ENCODE results near the gene MOB3C. TPM values are rescaled to one million over a fixed set of nuclear protein-coding genes. Genes with fewer than 3 reads are reported as not detected.

Gene MOB3C
- total RNA-seq, 2 experiments from 2014 or later = 23.2 to 23.8 TPM

- CTCF ChIA-PET = no interaction called here
- H3K9me3 Mint-ChIP-seq = no peaks in the 10 kb centered on the region
- POLR2A ChIA-PET = no interaction called here
Observed at GRCh38 chr1:46562498-46562897, 54.1 kb downstream of the MOB3C start.

GRCh38 chr1:46558966-46559365, 57.6 kb downstream of the MOB3C start:
- no peak overlapping the region for H3K4me3 Mint-ChIP-seq
- ChIA-PET CTCF (interaction anchor here (2.5 kb wide), 1 partner anchor 11 kb away, joined by 8 read pairs; no protein-coding TSS in a partner anchor), POLR2A (interaction anchor here (0.8 kb wide), 1 partner anchor 14 kb away, joined by 3 read pairs; no protein-coding TSS in a partner anchor)
- no peak overlapping the region for H3K27ac Mint-ChIP-seq
- no peaks in the 10 kb centered on the region for H3K9me3 Mint-ChIP-seq
- peaks cover 31% of the 10 kb centered on the region for H3K36me3 Mint-ChIP-seq (ENCODE audit: low read depth)
- DNase-seq = no peak
- H3K27me3 Mint-ChIP-seq = no peaks in the 10 kb centered on the region
- H3K4me1 Mint-ChIP-seq = peaks cover 8% of the 10 kb centered on the region

More at GRCh38 chr1:46562498-46562897, 54.1 kb downstream of the MOB3C start:
- H3K4me3 Mint-ChIP-seq = no peak overlapping the region
- no peaks in the 10 kb centered on the region for H3K27me3 Mint-ChIP-seq
- no peaks in the 10 kb centered on the region for H3K4me1 Mint-ChIP-seq
- DNase-seq = no peak
- H3K36me3 Mint-ChIP-seq (ENCODE audit: low read depth) = peaks cover 50% of the 10 kb centered on the region
- H3K27ac Mint-ChIP-seq = no peak overlapping the region

GRCh38 chr1:46558141-46558963, 58.3 kb downstream of the MOB3C start:
- peaks cover 8% of the 10 kb centered on the region for H3K4me1 Mint-ChIP-seq
- CTCF ChIA-PET = interaction anchor here (2.5 kb wide), 1 partner anchor 10 kb away, joined by 8 read pairs; no protein-coding TSS in a partner anchor
- H3K27ac Mint-ChIP-seq = no peak overlapping the region
- H3K4me3 Mint-ChIP-seq = no peak overlapping the region
- H3K9me3 Mint-ChIP-seq = no peaks in the 10 kb centered on the region
- H3K27me3 Mint-ChIP-seq = no peaks in the 10 kb centered on the region
- DNase-seq = no peak
- H3K36me3 Mint-ChIP-seq (ENCODE audit: low read depth) = peaks cover 29% of the 10 kb centered on the region
- POLR2A ChIA-PET = interaction anchor here (0.8 kb wide), 1 partner anchor 13 kb away, joined by 3 read pairs; no protein-coding TSS in a partner anchor

Other genes with a start within 250 kb of the MOB3C start
- 1 to 10 TPM; 4.0 to 4.3 TPM for gene FAAH, start 222.5 kb downstream of the MOB3C start, total RNA-seq
- under 1 TPM; 0.30 to 0.38 TPM for gene DMBX1, start 127.0 kb downstream of the MOB3C start, total RNA-seq
- not detected for gene KNCN, start 65.2 kb downstream of the MOB3C start, total RNA-seq
- 10 to 100 TPM; 81.5 to 83.7 TPM for gene MKNK1, start 12.5 kb downstream of the MOB3C start, total RNA-seq
- 10 to 100 TPM; 51.1 to 51.2 TPM for gene ATPAF1, start 51.6 kb upstream of the MOB3C start, total RNA-seq
- not detected for gene TEX38, start 55.0 kb upstream of the MOB3C start, total RNA-seq
- gene EFCAB14, start 102.3 kb upstream of the MOB3C start, total RNA-seq = 10 to 100 TPM; 96.1 to 96.9 TPM
- gene CYP4B1, start 182.2 kb upstream of the MOB3C start, total RNA-seq = not detected

Data from activated CD4-positive, alpha-beta memory T cell treated with anti-CD3 and anti-CD28 coated beads, Interleukin-2, amount 10 ng/mL, durations not matched to agents 7 days and 5 days (primary cell).